ENCODE measurements around the gene CFAP99. TPM values are rescaled to one million over a fixed set of nuclear protein-coding genes. Genes with fewer than 3 reads are reported as not detected.

Gene CFAP99
- total and polyA plus RNA-seq, 9 of the 15 experiments (the other 6 are each of a cell fraction or from before 2014, with no cell fraction given): 0.07 to 0.18 (median 0.09) TPM; not detected in 6

- TF ChIP-seq CBX3 (IDR thresholded peaks at IDR 0.05; ENCODE audit: borderline replicate concordance in 1 of 2, low read length in 2 of 2) (peak in 1 of 2 experiments; percentile 58; a peak in 1 of 3 replicates), HDAC1 (IDR thresholded peaks at IDR 0.05) (peak in 1 of 2 experiments; percentile 78; a peak in 2 of 4 replicates), SP1 (CRISPR knock-in tag; IDR thresholded peaks at IDR 0.05) (0 out of 2 replicates have a peak, but pooled peaks have one; percentile 48), CEBPG (CRISPR knock-in tag; IDR thresholded peaks at IDR 0.05) (no peak), CEBPG (tag; conservative IDR thresholded peaks at IDR 0.05 in 1 of 2, IDR thresholded peaks at IDR 0.05 in 1 of 2) (no peak), ZFP30 (CRISPR knock-in tag; IDR thresholded peaks at IDR 0.05; ENCODE audit: borderline replicate concordance) (no peak), CBFB (CRISPR knock-in tag; IDR thresholded peaks at IDR 0.05) (peak; percentile 69; the same call in 1 of the 2 replicates), NFE2L1 (tag; IDR thresholded peaks at IDR 0.05; ENCODE audit: borderline replicate concordance, low read depth) (no peak), RB1 (IDR thresholded peaks at IDR 0.05; ENCODE audit: low read depth) (peak; percentile 57; the same call in 1 of the 2 replicates), FOXK2 (conservative IDR thresholded peaks at IDR 0.05 in 1 of 2, IDR thresholded peaks at IDR 0.05 in 1 of 2; ENCODE audit: low read depth in 2 of 2) (no peak), HDAC2 (IDR thresholded peaks at IDR 0.05) (peak; percentile 77; the same call in 1 of the 2 replicates), REST (IDR thresholded peaks at IDR 0.05; ENCODE audit: borderline replicate concordance) (peak; percentile 40; the same call in 1 of the 2 replicates), REST (CRISPR knock-in tag; IDR thresholded peaks at IDR 0.05; ENCODE audit: low read depth) (no peak), KLF6 (CRISPR knock-in tag; IDR thresholded peaks at IDR 0.05; ENCODE audit: borderline replicate concordance) (peak; percentile 97), TOE1 (IDR thresholded peaks at IDR 0.05; ENCODE audit: borderline replicate concordance) (peak; percentile 34; the same call in 1 of the 2 replicates), TOE1 (CRISPR knock-in tag; IDR thresholded peaks at IDR 0.05; ENCODE audit: borderline replicate concordance, low read depth) (no peak), RAD51 (IDR thresholded peaks at IDR 0.05; ENCODE audit: borderline replicate concordance, low read depth) (peak; percentile 32; the same call in 1 of the 2 replicates), MEF2D (tag; conservative IDR thresholded peaks at IDR 0.05; ENCODE audit: low read depth) (0 out of 2 replicates have a peak, but pooled peaks have one; percentile 52), ZNF668 (CRISPR knock-in tag; IDR thresholded peaks at IDR 0.05) (no peak), ZFP36 (IDR thresholded peaks at IDR 0.05; ENCODE audit: low read depth, low read length, partially characterized antibody) (peak; percentile 41), NR2C1 (IDR thresholded peaks at IDR 0.05) (peak; percentile 66), NR2C1 (tag; IDR thresholded peaks at IDR 0.05) (peak; percentile 68), ARID1B (IDR thresholded peaks at IDR 0.05) (peak; percentile 81)
Observed at GRCh38 chr4:2395584-2395983, 23.2 kb upstream of the CFAP99 start (continued).

Data from K562 (cell line).